NT2/D1 (cell line): ENCODE results near the gene IRAK3.

ENCODE experiments used
- DNase-seq: peaks from one replicate; pipeline ENCODE4 v3.0.0-alpha.2; 2011; ENCODE audit warnings: low read depth, low spot score
- H3K27me3 ChIP-seq: 2 replicates; pipeline ENCODE4 v1.6.0; 2011; ENCODE audit warnings: mild to moderate bottlenecking; ENCODE audit not compliant: insufficient read length, insufficient read depth
- H3K36me3 ChIP-seq: 2 replicates; pipeline ENCODE4 v1.6.1; 2011; ENCODE audit warnings: mild to moderate bottlenecking, low read length, mixed read lengths; ENCODE audit not compliant: insufficient read depth, insufficient read length
- H3K4me1 ChIP-seq: 2 replicates; pipeline ENCODE4 v1.5.1; 2011; ENCODE audit not compliant: insufficient read depth, insufficient read length
- H3K4me3 ChIP-seq: 2 replicates; pipeline ENCODE4 v1.5.1; 2011; ENCODE audit warnings: low read depth; ENCODE audit not compliant: insufficient read length
- H3K9ac ChIP-seq: 2 replicates; pipeline ENCODE4 v1.6.0; 2011; ENCODE audit warnings: low read depth; ENCODE audit not compliant: insufficient read length
- H3K9me3 ChIP-seq: 2 replicates; pipeline ENCODE4 v1.5.1; 2011; ENCODE audit warnings: mild to moderate bottlenecking, low read length; ENCODE audit not compliant: insufficient read depth
- SUZ12 ChIP-seq: IDR thresholded peaks from 2 replicates; pipeline ENCODE4 v1.6.1; 2011; ENCODE audit not compliant: insufficient read length, insufficient read depth; ENCODE audit errors: extremely low read depth
- YY1 ChIP-seq: IDR thresholded peaks from 2 replicates; pipeline ENCODE4 v1.6.1; 2011; ENCODE audit not compliant: insufficient read length, insufficient read depth
- ZNF274 ChIP-seq: IDR thresholded peaks from 2 replicates; pipeline ENCODE4 v1.6.1; 2011; ENCODE audit warnings: mild to moderate bottlenecking, low read depth, low read length

Gene IRAK3

GRCh38 chr12:66237505-66238175 is 48.6 kb downstream of the IRAK3 start:
- H3K9ac ChIP-seq = no peak overlapping the region
- no peak for DNase-seq
- TF ChIP-seq ZNF274 (no peak), YY1 (no peak), SUZ12 (no peak)
- no peaks in the 10 kb centered on the region for H3K9me3 ChIP-seq
- H3K36me3 ChIP-seq = no peaks in the 10 kb centered on the region
- no peak overlapping the region for H3K4me3 ChIP-seq
- H3K4me1 ChIP-seq = peaks cover 3% of the 10 kb centered on the region
- no peaks in the 10 kb centered on the region for H3K27me3 ChIP-seq

GRCh38 chr12:66239295-66239694 is 50.3 kb downstream of the IRAK3 start:
- peak; percentile 13 for DNase-seq
- Histone ChIP-seq H3K4me1 (peaks cover 3% of the 10 kb centered on the region), H3K27me3 (no peaks in the 10 kb centered on the region), H3K9me3 (no peaks in the 10 kb centered on the region), H3K36me3 (no peaks in the 10 kb centered on the region), H3K4me3 (no peak overlapping the region), H3K9ac (no peak overlapping the region)
- no peak for TF ChIP-seq ZNF274

- H3K9ac ChIP-seq = no peak overlapping the region
- H3K36me3 ChIP-seq = no peaks in the 10 kb centered on the region
- DNase-seq = no peak
- no peak for TF ChIP-seq YY1
- no peak for TF ChIP-seq SUZ12
- TF ChIP-seq ZNF274 = no peak
- H3K4me3 ChIP-seq = no peak overlapping the region
- H3K9me3 ChIP-seq = no peaks in the 10 kb centered on the region
- H3K27me3 ChIP-seq = no peaks in the 10 kb centered on the region
- H3K4me1 ChIP-seq = peaks cover 3% of the 10 kb centered on the region
Measured at GRCh38 chr12:66240096-66240820, 51.2 kb downstream of the IRAK3 start.

- H3K9ac ChIP-seq = no peak overlapping the region
- no peaks in the 10 kb centered on the region for H3K36me3 ChIP-seq
- H3K9me3 ChIP-seq = no peaks in the 10 kb centered on the region
- H3K4me3 ChIP-seq = no peak overlapping the region
- no peaks in the 10 kb centered on the region for H3K27me3 ChIP-seq
- no peak for DNase-seq
- H3K4me1 ChIP-seq = peaks cover 3% of the 10 kb centered on the region
- TF ChIP-seq YY1 = no peak
- TF ChIP-seq ZNF274 = no peak
- TF ChIP-seq SUZ12 = no peak
Measured at GRCh38 chr12:66241061-66242043, 52.3 kb downstream of the IRAK3 start.

- H3K9me3 ChIP-seq = no peaks in the 10 kb centered on the region
- DNase-seq = no peak
- no peaks in the 10 kb centered on the region for H3K27me3 ChIP-seq
- TF ChIP-seq YY1 = no peak
- no peak for TF ChIP-seq ZNF274
- no peak for TF ChIP-seq SUZ12
- H3K4me1 ChIP-seq = peaks cover 3% of the 10 kb centered on the region
- H3K4me3 ChIP-seq = no peak overlapping the region
- no peak overlapping the region for H3K9ac ChIP-seq
- no peaks in the 10 kb centered on the region for H3K36me3 ChIP-seq
Measured at GRCh38 chr12:66242311-66242710, 53.3 kb downstream of the IRAK3 start.

- Histone ChIP-seq H3K27me3 (no peaks in the 10 kb centered on the region), H3K4me3 (no peak overlapping the region), H3K36me3 (no peaks in the 10 kb centered on the region), H3K4me1 (peaks cover 3% of the 10 kb centered on the region), H3K9ac (no peak overlapping the region), H3K9me3 (no peaks in the 10 kb centered on the region)
- no peak for DNase-seq
- no peak for TF ChIP-seq SUZ12
- no peak for TF ChIP-seq YY1
Measured at GRCh38 chr12:66243911-66244310, 54.9 kb downstream of the IRAK3 start.

GRCh38 chr12:66244446-66244845 is 55.4 kb downstream of the IRAK3 start:
- DNase-seq = no peak
- no peaks in the 10 kb centered on the region for H3K9me3 ChIP-seq
- H3K4me3 ChIP-seq = no peak overlapping the region
- no peak overlapping the region for H3K9ac ChIP-seq
- H3K36me3 ChIP-seq = no peaks in the 10 kb centered on the region
- TF ChIP-seq ZNF274 (no peak), YY1 (no peak), SUZ12 (no peak)
- H3K27me3 ChIP-seq = no peaks in the 10 kb centered on the region
- H3K4me1 ChIP-seq = peaks cover 3% of the 10 kb centered on the region
